ENCODE data around the gene ZNF677. TPM values are rescaled to one million over a fixed set of nuclear protein-coding genes. Genes with fewer than 3 reads are reported as not detected.
"Not testable (repeated sequence)": the region's sequence is repeated elsewhere in the genome, so short reads cannot be mapped to it uniquely, and the experiment has no call there.

ZNF677 gene
- total RNA-seq = 5.5 TPM

GRCh38 chr19:53254411-53255341 is at the start of gene ZNF677:
Gene ZNF677, minus strand, starts transcription at chr19:53254873. Its CDS starts 3,323 bp downstream, at chr19:53251550.
- Histone ChIP-seq H3K4me1 (ENCODE audit: insufficient read depth, low read length) (peaks cover 9% of the 10 kb centered on the region), H3K4me3 (ENCODE audit: low read length) (peak within 1 kb of the TSS; percentile 73), H3K27me3 (ENCODE audit: insufficient read depth, low read length) (no peaks in the 10 kb centered on the region), H3K9me3 (ENCODE audit: low read depth, low read length) (peaks cover 36% of the 10 kb centered on the region)

- not testable (repeated sequence) for H3K4me1 ChIP-seq (ENCODE audit: insufficient read depth, low read length); H3K27me3 ChIP-seq (ENCODE audit: insufficient read depth, low read length); H3K9me3 ChIP-seq (ENCODE audit: low read depth, low read length); H3K4me3 ChIP-seq (ENCODE audit: low read length)
These were observed 46.7 kb upstream of the ZNF677 start for GRCh38 chr19:53301341-53301740.

- peaks cover 18% of the 10 kb centered on the region for H3K9me3 ChIP-seq (ENCODE audit: low read depth, low read length)
- H3K4me3 ChIP-seq (ENCODE audit: low read length) = no peak overlapping the region
- H3K27me3 ChIP-seq (ENCODE audit: insufficient read depth, low read length) = no peaks in the 10 kb centered on the region
- no peaks in the 10 kb centered on the region for H3K4me1 ChIP-seq (ENCODE audit: insufficient read depth, low read length)
These were observed 40.2 kb upstream of the ZNF677 start for GRCh38 chr19:53294786-53295441.

GRCh38 chr19:53290758-53291549 is 36.3 kb upstream of the ZNF677 start:
- no peak overlapping the region for H3K4me3 ChIP-seq (ENCODE audit: low read length)
- peaks cover 18% of the 10 kb centered on the region for H3K9me3 ChIP-seq (ENCODE audit: low read depth, low read length)
- H3K4me1 ChIP-seq (ENCODE audit: insufficient read depth, low read length) = no peaks in the 10 kb centered on the region
- no peaks in the 10 kb centered on the region for H3K27me3 ChIP-seq (ENCODE audit: insufficient read depth, low read length)

- H3K4me1 ChIP-seq (ENCODE audit: insufficient read depth, low read length) = no peaks in the 10 kb centered on the region
- H3K9me3 ChIP-seq (ENCODE audit: low read depth, low read length) = no peaks in the 10 kb centered on the region
- H3K27me3 ChIP-seq (ENCODE audit: insufficient read depth, low read length) = no peaks in the 10 kb centered on the region
- no peak overlapping the region for H3K4me3 ChIP-seq (ENCODE audit: low read length)
These were observed 30.4 kb upstream of the ZNF677 start for GRCh38 chr19:53285087-53285486.

- not testable (repeated sequence) for H3K9me3 ChIP-seq (ENCODE audit: low read depth, low read length); H3K4me1 ChIP-seq (ENCODE audit: insufficient read depth, low read length); H3K27me3 ChIP-seq (ENCODE audit: insufficient read depth, low read length); H3K4me3 ChIP-seq (ENCODE audit: low read length)
These were observed 27.3 kb upstream of the ZNF677 start for GRCh38 chr19:53281947-53282346.

- Histone ChIP-seq H3K9me3 (ENCODE audit: low read depth, low read length) (no peaks in the 10 kb centered on the region), H3K27me3 (ENCODE audit: insufficient read depth, low read length) (no peaks in the 10 kb centered on the region), H3K4me3 (ENCODE audit: low read length) (no peak overlapping the region), H3K4me1 (ENCODE audit: insufficient read depth, low read length) (no peaks in the 10 kb centered on the region)
These were observed 20.8 kb upstream of the ZNF677 start for GRCh38 chr19:53275480-53275879.

- Histone ChIP-seq H3K9me3 (ENCODE audit: low read depth, low read length) (no peaks in the 10 kb centered on the region), H3K4me1 (ENCODE audit: insufficient read depth, low read length) (no peaks in the 10 kb centered on the region), H3K4me3 (ENCODE audit: low read length) (no peak overlapping the region), H3K27me3 (ENCODE audit: insufficient read depth, low read length) (no peaks in the 10 kb centered on the region)
These were observed 17.4 kb upstream of the ZNF677 start for GRCh38 chr19:53272044-53272443.

- not testable (repeated sequence) for H3K9me3 ChIP-seq (ENCODE audit: low read depth, low read length); H3K27me3 ChIP-seq (ENCODE audit: insufficient read depth, low read length); H3K4me3 ChIP-seq (ENCODE audit: low read length); H3K4me1 ChIP-seq (ENCODE audit: insufficient read depth, low read length)
These were observed 15.2 kb upstream of the ZNF677 start for GRCh38 chr19:53269861-53270260.

- H3K4me1 ChIP-seq (ENCODE audit: insufficient read depth, low read length); H3K27me3 ChIP-seq (ENCODE audit: insufficient read depth, low read length); H3K4me3 ChIP-seq (ENCODE audit: low read length): not testable (repeated sequence)
- H3K9me3 ChIP-seq (ENCODE audit: low read depth, low read length) = peaks cover 12% of the 10 kb centered on the region
These were observed 12.9 kb upstream of the ZNF677 start, which contains the start of gene VN1R4 for GRCh38 chr19:53267623-53268022. Gene VN1R4, minus strand, starts transcription at chr19:53267723. Its CDS starts 58 bp downstream, at chr19:53267665.

- not testable (repeated sequence) for H3K4me3 ChIP-seq (ENCODE audit: low read length); H3K27me3 ChIP-seq (ENCODE audit: insufficient read depth, low read length); H3K4me1 ChIP-seq (ENCODE audit: insufficient read depth, low read length)
- peaks cover 14% of the 10 kb centered on the region for H3K9me3 ChIP-seq (ENCODE audit: low read depth, low read length)
These were observed 3.2 kb upstream of the ZNF677 start, which contains the start of gene VN1R2 for GRCh38 chr19:53257715-53258342. Gene VN1R2, plus strand, starts transcription at chr19:53258292. Its CDS starts 84 bp downstream, at chr19:53258376.

- H3K4me3 ChIP-seq (ENCODE audit: low read length) = no peak overlapping the region
- H3K4me1 ChIP-seq (ENCODE audit: insufficient read depth, low read length) = no peaks in the 10 kb centered on the region
- peaks cover 76% of the 10 kb centered on the region for H3K9me3 ChIP-seq (ENCODE audit: low read depth, low read length)
- no peaks in the 10 kb centered on the region for H3K27me3 ChIP-seq (ENCODE audit: insufficient read depth, low read length)
These were observed 8.2 kb downstream of the ZNF677 start for GRCh38 chr19:53246498-53246897.

- no peaks in the 10 kb centered on the region for H3K27me3 ChIP-seq (ENCODE audit: insufficient read depth, low read length)
- no peak overlapping the region for H3K4me3 ChIP-seq (ENCODE audit: low read length)
- H3K9me3 ChIP-seq (ENCODE audit: low read depth, low read length) = peaks cover 84% of the 10 kb centered on the region
- H3K4me1 ChIP-seq (ENCODE audit: insufficient read depth, low read length) = no peaks in the 10 kb centered on the region
These were observed 17.4 kb downstream of the ZNF677 start for GRCh38 chr19:53237114-53237777.

- Histone ChIP-seq H3K27me3 (ENCODE audit: insufficient read depth, low read length) (no peaks in the 10 kb centered on the region), H3K4me1 (ENCODE audit: insufficient read depth, low read length) (no peaks in the 10 kb centered on the region), H3K4me3 (ENCODE audit: low read length) (no peak overlapping the region), H3K9me3 (ENCODE audit: low read depth, low read length) (peaks cover 40% of the 10 kb centered on the region)
These were observed 30.1 kb downstream of the ZNF677 start for GRCh38 chr19:53224606-53225005.
